ENCODE measurements around the gene SPECC1. TPM values are rescaled to one million over a fixed set of nuclear protein-coding genes. Genes with fewer than 3 reads are reported as not detected.
A peak's percentile ranks its signal among the peaks of the same experiment; 100 is the strongest.

SPECC1 gene
- total and polyA plus RNA-seq, 9 of the 15 experiments (the other 6 are each of a cell fraction or from before 2014, with no cell fraction given), result 2.4 to 19.6 (median 14.7) TPM

- TF ChIP-seq, protein P1, sequence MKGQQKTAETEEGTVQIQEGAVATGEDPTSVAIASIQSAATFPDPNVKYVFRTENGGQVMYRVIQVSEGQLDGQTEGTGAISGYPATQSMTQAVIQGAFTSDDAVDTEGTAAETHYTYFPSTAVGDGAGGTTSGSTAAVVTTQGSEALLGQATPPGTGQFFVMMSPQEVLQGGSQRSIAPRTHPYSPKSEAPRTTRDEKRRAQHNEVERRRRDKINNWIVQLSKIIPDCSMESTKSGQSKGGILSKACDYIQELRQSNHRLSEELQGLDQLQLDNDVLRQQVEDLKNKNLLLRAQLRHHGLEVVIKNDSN (CRISPR knock-in tag; IDR thresholded peaks at IDR 0.05), result no peak
- TF ChIP-seq SP1 (CRISPR knock-in tag; IDR thresholded peaks at IDR 0.05), result no peak
- no peak for TF ChIP-seq ZNF655 (CRISPR knock-in tag; IDR thresholded peaks at IDR 0.05)
- TF ChIP-seq, protein P2, sequence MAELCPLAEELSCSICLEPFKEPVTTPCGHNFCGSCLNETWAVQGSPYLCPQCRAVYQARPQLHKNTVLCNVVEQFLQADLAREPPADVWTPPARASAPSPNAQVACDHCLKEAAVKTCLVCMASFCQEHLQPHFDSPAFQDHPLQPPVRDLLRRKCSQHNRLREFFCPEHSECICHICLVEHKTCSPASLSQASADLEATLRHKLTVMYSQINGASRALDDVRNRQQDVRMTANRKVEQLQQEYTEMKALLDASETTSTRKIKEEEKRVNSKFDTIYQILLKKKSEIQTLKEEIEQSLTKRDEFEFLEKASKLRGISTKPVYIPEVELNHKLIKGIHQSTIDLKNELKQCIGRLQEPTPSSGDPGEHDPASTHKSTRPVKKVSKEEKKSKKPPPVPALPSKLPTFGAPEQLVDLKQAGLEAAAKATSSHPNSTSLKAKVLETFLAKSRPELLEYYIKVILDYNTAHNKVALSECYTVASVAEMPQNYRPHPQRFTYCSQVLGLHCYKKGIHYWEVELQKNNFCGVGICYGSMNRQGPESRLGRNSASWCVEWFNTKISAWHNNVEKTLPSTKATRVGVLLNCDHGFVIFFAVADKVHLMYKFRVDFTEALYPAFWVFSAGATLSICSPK (IDR thresholded peaks at IDR 0.05; ENCODE audit: borderline replicate concordance), result no peak
- no peak for TF ChIP-seq CREB1 (IDR thresholded peaks at IDR 0.05)
- TF ChIP-seq CREB1 (CRISPR knock-in tag; IDR thresholded peaks at IDR 0.05), result no peak
- TF ChIP-seq L3MBTL2 (IDR thresholded peaks at IDR 0.05), result peak; percentile 98
- TF ChIP-seq SAP30 (IDR thresholded peaks at IDR 0.05; ENCODE audit: borderline replicate concordance, insufficient read depth, low read depth, low read length, poor library complexity, severe bottlenecking), result no peak
- TF ChIP-seq ZNF134 (CRISPR knock-in tag; conservative IDR thresholded peaks at IDR 0.05), result no peak
- TF ChIP-seq CSDE1 (IDR thresholded peaks at IDR 0.05), result no peak
- no peak for TF ChIP-seq ZNF217 (CRISPR knock-in tag; IDR thresholded peaks at IDR 0.05)
- TF ChIP-seq PURB (CRISPR knock-in tag; IDR thresholded peaks at IDR 0.05; ENCODE audit: low read depth), result no peak
- TF ChIP-seq TEAD4 (IDR thresholded peaks at IDR 0.05; ENCODE audit: low read length), result peak; percentile 26; the same call in 1 of the 2 replicates
- TF ChIP-seq TEAD4 (CRISPR knock-in tag; IDR thresholded peaks at IDR 0.05; ENCODE audit: borderline replicate concordance), result no peak
- no peak for TF ChIP-seq ZNF609 (CRISPR knock-in tag; IDR thresholded peaks at IDR 0.05; ENCODE audit: borderline replicate concordance)
- no peak for TF ChIP-seq KLF10 (CRISPR knock-in tag; IDR thresholded peaks at IDR 0.05)
- TF ChIP-seq MEF2D (tag; conservative IDR thresholded peaks at IDR 0.05; ENCODE audit: low read depth), result no peak
- no peak for TF ChIP-seq ZZZ3 (IDR thresholded peaks at IDR 0.05)
- no peak for TF ChIP-seq COPS2 (conservative IDR thresholded peaks at IDR 0.05)
- no peak for TF ChIP-seq ETV5 (CRISPR knock-in tag; IDR thresholded peaks at IDR 0.05; ENCODE audit: low read depth)
Observed at GRCh38 chr17:20059728-20060188, 50.6 kb downstream of the SPECC1 start (continued).
